Renal pelvis (tissue), 4 donors: ENCODE data around the gene ALDH1A2. TPM values are rescaled to one million over a fixed set of nuclear protein-coding genes. Genes with fewer than 3 reads are reported as not detected.
A peak's percentile ranks its signal among the peaks of the same experiment; 100 is the strongest.

Experiments
- DNase-seq: peaks from one replicate; pipeline ENCODE4 v3.0.0-alpha.2; 2013
- polyA plus RNA-seq, 3 donors: library from polyadenylated mRNA; unstranded; fragments of 120-200 nt; gene quantifications; one replicate each; pipeline ENCODE4 v1.2.1, GENCODE V29; 2013; ENCODE audit not compliant: insufficient read length in 3 of 3

The ALDH1A2 gene
- polyA plus RNA-seq, 3 donors, result 246 to 336 (median 277) TPM

GRCh38 chr15:57947282-57947681 is 118.2 kb downstream of the ALDH1A2 start:
- no peak for DNase-seq

DNA sequence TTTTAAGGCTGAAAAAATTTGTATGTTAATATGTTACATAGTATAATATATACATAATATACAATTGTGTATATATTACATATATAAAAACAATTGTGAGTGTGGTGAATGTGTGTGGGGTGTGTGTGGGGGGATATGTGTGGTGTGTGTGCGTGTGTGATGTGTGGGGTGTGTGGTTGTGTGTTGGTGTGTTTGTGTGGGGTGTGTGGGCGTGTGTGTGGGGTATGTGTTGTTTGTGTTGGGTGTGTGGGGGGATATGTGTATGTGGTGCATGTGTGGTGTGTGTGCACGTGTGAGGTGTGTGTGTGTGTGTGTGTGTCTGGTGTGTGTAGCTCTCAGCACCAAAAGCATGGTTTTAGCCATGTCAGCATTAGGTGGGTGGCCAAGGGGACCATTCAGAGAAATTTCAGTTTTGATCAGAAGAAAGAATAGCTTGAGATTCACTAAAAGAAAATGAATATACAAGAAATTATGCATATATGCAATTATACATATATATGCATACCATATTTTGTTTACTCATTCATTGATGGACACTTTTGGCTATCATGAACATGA is 118.9 kb downstream of the ALDH1A2 start:
- no peak for DNase-seq

DNA sequence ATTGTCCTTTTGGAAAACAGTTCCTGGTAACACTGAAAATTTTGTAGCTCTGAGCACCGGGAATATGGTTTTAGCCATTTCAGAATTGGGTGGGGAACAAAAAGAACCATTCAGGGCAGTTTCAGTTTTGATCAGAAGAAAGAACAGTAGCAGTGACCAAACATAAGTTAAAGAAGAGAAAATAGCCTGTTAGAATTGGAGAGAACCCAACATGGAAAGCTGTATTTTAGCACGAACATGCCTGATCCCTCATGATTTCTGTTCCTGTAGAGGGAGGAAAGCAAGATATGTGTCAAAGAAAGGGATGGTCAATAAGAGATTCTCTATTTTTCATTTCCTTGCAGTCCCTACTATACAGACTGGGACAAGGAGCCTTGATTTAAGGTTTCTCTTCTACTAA is 119.9 kb downstream of the ALDH1A2 start:
- DNase-seq, result no peak

DNA sequence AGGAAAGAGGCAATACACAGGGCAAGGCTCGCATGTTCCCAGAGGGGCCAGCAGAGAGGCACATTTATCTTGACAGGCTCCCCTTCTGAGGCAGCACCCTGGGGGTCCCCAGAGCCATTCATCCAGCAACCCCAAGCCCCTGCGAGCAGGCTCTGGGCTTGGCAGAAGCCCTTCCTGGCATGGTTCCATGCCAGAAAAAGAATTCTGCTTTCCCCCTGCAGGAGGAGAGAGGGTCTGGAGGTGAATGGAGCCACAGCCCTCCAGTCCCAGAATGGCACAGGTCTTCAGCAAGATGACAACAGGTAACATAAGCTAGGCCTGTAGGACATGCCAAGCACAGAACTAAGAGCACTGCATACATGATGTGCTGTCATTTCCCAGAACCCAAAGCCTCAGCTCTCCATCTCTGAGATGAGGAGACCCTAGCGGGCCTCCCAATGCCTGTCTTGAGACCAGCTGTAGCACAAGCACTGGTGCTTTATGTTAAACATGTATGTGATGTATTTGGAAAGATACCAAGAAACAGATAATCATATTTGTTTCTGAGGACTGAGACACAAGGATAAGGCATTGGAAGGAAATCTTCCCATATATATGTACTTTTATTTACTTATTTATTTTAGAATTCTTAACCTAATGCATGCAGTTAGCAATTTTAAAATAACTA is 121.6 kb downstream of the ALDH1A2 start:
- no peak for DNase-seq

- DNase-seq, result no peak
Observed at GRCh38 chr15:57943171-57943570, 122.3 kb downstream of the ALDH1A2 start.

DNA sequence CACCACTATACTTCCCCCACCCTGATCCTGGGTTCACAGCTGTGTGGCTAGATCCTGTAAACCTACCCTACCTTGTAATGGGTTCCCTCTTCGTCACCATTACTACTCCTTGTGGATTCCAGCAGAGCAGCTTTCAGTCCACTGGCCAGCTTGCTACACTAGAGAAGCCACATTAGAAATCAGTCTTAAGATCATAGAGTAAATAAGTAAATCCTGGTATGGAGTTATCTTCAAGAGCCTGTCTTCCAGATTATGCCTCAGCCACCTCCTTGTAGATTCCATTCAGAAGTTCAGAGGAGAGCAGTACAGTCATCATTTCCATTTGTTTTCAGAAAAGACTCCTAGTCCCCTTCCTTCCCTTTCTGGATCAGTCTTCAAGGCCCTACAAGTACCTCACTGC is 123.7 kb downstream of the ALDH1A2 start:
- no peak for DNase-seq

GRCh38 chr15:57932348-57932747 is 133.2 kb downstream of the ALDH1A2 start:
- no peak for DNase-seq

DNA sequence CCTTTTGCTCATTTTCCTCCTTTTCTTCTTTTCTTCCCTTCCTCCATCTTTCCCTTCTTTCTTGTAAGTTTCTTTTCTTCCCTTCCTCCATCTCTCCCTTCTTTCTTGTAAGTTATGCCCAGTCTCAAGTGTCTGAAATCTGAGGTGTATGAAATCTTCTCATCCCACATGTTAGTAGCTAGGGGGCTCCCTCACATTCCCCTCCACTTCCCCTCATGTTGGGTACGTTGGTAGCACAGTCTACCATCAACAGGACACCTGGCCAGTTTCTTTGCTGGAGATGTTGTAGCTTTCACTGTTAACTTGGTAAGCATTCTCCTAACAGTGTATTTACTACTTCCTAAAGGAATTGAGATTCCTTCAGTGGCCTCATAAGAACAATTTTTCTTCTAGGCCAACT is 133.9 kb downstream of the ALDH1A2 start:
- DNase-seq, result no peak

DNA sequence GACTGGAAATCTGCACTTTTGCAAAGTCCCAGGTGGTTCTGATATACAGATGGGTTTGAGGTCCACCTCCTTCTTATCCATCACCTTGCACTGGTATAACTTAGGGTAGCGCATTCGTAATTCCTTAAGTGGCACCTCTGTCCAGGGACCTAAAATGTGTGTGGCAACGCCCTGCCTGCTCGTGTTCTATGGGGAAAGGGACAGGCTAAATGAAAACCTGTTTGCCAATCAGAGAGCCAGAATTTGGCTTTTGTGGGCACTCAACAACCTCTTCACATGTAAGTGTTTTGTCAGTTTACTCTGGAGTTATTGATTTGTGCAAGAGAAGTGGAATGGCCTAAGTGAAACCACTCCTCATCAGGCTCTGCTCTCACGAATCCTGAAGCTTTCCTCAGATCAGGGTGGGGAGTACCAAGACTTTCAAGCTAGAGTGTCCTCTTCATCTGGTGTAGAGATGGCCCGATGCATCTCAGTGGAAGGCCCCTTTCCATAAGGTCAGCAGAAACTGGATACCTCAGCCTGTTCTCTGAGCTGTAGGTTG is 138.3 kb downstream of the ALDH1A2 start:
- no peak for DNase-seq

GRCh38 chr15:57925650-57926049 is 139.9 kb downstream of the ALDH1A2 start:
- DNase-seq, result no peak

DNA sequence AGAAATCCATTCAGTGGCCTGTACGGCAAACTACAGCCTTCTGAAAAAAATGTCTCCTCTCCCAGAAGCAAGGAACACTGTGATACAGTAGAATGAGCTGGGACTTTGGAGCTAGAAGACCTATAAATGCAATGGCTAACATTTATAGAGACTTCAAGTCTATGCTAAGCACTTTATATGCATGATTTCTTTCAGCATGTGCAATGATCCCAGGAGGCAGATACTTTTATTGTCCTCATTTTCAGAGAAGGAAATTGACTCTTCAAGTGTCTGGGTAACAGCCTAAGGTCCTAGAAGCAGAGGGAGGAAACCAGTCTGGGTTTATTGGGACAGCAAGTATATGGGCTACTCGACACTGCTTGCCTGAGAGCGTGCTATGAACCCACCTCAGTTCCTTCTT is 140.9 kb downstream of the ALDH1A2 start:
- no peak for DNase-seq

DNA sequence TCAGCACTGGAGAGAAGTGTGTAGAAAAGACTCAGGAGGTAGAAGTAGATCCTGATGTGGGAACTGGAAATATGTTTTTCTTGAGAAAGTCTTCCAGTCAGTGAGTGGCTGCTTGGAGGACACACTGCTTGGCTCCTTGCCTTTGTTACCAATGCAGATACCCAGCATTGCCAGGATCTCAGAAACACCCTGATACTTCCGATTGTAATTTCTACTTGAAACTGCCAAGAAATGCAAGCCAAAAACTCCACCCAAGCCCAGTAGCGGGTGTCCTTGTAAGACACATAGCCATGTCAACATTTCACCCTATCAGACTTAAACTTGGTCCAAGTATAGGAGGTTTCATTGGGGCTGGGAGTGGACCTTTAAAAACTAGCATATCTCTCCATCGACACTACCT is 141.8 kb downstream of the ALDH1A2 start:
- DNase-seq, result no peak

GRCh38 chr15:57923306-57923705 is 142.2 kb downstream of the ALDH1A2 start:
- DNase-seq, result peak; percentile 68

GRCh38 chr15:57922776-57923175 is 142.7 kb downstream of the ALDH1A2 start:
- no peak for DNase-seq

- no peak for DNase-seq
Observed at GRCh38 chr15:57921371-57921770, 144.1 kb downstream of the ALDH1A2 start.

- DNase-seq, result no peak
Observed at GRCh38 chr15:57920911-57921310, 144.6 kb downstream of the ALDH1A2 start.

DNA sequence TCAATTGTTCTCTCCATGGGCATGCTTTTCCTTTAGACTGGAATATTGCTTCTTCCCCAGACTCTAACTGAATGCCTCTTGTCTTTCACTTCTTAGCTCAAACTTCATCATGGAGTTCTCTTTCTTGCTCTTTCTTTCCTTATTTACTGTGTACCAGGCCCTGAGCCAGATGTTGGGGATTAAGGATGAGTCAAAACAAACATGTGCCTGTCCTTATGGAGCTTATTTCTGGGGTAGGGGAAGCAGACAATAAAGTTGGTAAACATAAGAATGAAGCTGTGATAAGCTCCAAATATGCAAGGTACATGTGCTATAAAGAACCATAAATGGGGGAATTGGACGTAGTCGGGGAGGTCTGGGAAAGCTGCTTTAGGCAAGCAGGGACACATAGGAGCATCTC is 145.8 kb downstream of the ALDH1A2 start:
- DNase-seq, result no peak

GRCh38 chr15:57917998-57918397 is 147.5 kb downstream of the ALDH1A2 start:
- no peak for DNase-seq

DNA sequence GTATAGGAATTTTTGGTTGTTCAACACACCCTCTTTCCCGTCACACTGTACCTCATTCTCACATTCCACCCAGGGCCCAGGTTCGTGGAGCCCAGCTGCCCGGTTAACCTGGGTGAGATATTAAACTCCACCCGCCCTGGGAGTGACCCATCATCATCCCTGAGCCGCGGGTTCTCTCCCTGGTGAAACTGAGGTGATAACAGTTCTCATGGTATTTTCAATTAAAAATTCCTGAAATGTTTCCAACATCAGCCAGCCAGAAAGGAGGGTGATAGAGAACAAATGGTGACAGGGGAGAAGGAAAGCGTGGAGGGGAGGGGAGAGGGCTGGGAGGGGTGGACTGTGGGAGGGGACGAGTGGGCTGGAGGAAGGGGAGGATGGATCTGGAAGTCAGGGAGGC is 148.8 kb downstream of the ALDH1A2 start:
- DNase-seq, result peak; percentile 56

GRCh38 chr15:57915827-57916531 is 149.5 kb downstream of the ALDH1A2 start:
- no peak for DNase-seq

DNA sequence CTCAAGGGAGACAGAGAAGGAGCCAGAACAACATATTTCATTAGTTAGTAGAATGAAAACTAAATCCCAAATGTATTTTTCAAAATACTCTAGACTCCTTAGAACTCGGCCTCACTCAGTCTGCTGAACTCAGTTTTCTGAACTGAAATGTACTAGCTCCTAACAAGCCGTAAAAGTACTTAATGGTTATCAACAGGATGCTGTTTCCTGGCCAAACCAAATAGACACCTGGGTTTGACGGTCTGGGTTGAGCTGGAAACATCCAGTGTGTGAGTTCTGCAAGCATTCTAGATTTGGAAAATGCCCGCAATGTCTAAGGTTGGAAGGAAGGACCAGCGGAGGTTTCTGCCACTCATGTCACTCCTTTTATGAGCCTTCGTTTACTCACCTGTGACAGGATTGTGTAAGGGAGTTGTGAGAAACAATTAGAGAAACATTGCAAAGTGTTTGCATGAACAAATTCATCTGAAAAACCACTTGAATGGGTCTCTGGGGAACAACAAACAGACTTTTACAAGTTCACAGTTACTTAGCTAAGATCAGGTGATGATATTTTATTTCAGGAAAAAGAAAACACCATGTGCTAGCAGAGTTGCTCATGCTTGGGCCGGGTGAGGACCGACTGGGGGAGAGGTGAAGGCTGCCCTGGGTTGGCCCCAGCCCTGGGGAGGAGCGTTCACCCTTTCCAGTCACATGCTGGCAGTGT is 151.0 kb downstream of the ALDH1A2 start:
- DNase-seq, result no peak

- no peak for DNase-seq
Observed at GRCh38 chr15:57911247-57911646, 154.3 kb downstream of the ALDH1A2 start.

GRCh38 chr15:57910672-57911071 is 154.8 kb downstream of the ALDH1A2 start:
- DNase-seq, result no peak
